HCT116 (cell line): ENCODE data around the gene RPTOR.
"Not testable (repeated sequence)": the region's sequence is repeated elsewhere in the genome, so short reads cannot be mapped to it uniquely, and the experiment has no call there.

Experiments
- CTCF ChIP-seq, 3 experiments: fragments of 200-600 bp in 1 of 3; sonication (generic) in 1 of 3; IDR thresholded peaks in 2 of 3; conservative IDR thresholded peaks in 1 of 3; 2 replicates each; pipeline ENCODE4 v1.5.1; 2012 to 2017; ENCODE audit warnings: low read depth in 2 of 3, low read length in 2 of 3, antibody characterized with exemption in 1 of 3, borderline replicate concordance in 1 of 3, control low read depth in 1 of 3, mild to moderate bottlenecking in 1 of 3, mixed read lengths in 1 of 3, mixed run types in 1 of 3, moderate library complexity in 1 of 3; ENCODE audit not compliant: insufficient read depth in 1 of 3
- EZH2 ChIP-seq: fragments of 200-600 bp; sonication (generic); IDR thresholded peaks from 2 replicates; pipeline ENCODE4 v1.6.1; 2017; ENCODE audit warnings: antibody characterized with exemption, mixed run types
- POLR2AphosphoS5 ChIP-seq: IDR thresholded peaks from 2 replicates; pipeline ENCODE4 v1.6.1; 2011; ENCODE audit warnings: mild to moderate bottlenecking, low read depth, low read length, moderate library complexity
- RAD21 ChIP-seq: IDR thresholded peaks from 2 replicates; pipeline ENCODE4 v1.6.1; 2012; ENCODE audit warnings: low read depth, mild to moderate bottlenecking
- SP1 ChIP-seq: IDR thresholded peaks from 2 replicates; pipeline ENCODE4 v1.6.1; 2012; ENCODE audit warnings: low read depth
- SRF ChIP-seq: IDR thresholded peaks from 2 replicates; pipeline ENCODE4 v1.6.1; 2012; ENCODE audit warnings: low read depth

- not testable (repeated sequence) for TF ChIP-seq CTCF (IDR thresholded peaks at IDR 0.05 in 2 of 3, conservative IDR thresholded peaks at IDR 0.05 in 1 of 3; ENCODE audit: borderline replicate concordance in 1 of 3, insufficient read depth in 1 of 3, low read depth in 2 of 3, low read length in 2 of 3); POLR2AphosphoS5; SP1; RAD21; EZH2; SRF
Measured at GRCh38 chr17:80743973-80744372, 199.3 kb downstream of the RPTOR start.
